Small intestine (tissue), 7 donors: Measurements from ENCODE around the gene AQR. TPM values are rescaled to one million over a fixed set of nuclear protein-coding genes. Genes with fewer than 3 reads are reported as not detected.

Experiments
- DNase-seq, 2 donors: peaks; one replicate each; pipeline versions ENCODE4 v3.0.0 to v3.0.0-alpha.2; 2013
- FAIRE-seq: peaks from 2 replicates; lab custom pipeline; 2012; peaks lifted over from hg19 to GRCh38; lab: Jason Lieb, UNC
- H3K27ac ChIP-seq, 3 donors: one replicate each; pipeline ENCODE4 v1.5.1; 2013; ENCODE audit warnings: low read length in 2 of 3, mild to moderate bottlenecking in 2 of 3, control low read depth in 1 of 3, inconsistent platforms in 1 of 3, low read depth in 1 of 3, moderate library complexity in 1 of 3
- H3K27me3 ChIP-seq, 3 donors: one replicate each; pipeline ENCODE4 v1.6.1; 2013; ENCODE audit warnings: low read length in 3 of 3, inconsistent platforms in 1 of 3; ENCODE audit not compliant: control insufficient read depth in 3 of 3, insufficient read depth in 3 of 3
- H3K36me3 ChIP-seq, 3 donors: one replicate each; pipeline ENCODE4 v1.6.1; 2013; ENCODE audit warnings: low read length in 3 of 3, inconsistent platforms in 1 of 3, low read depth in 1 of 3, mild to moderate bottlenecking in 1 of 3, moderate library complexity in 1 of 3; ENCODE audit not compliant: control insufficient read depth in 3 of 3, insufficient read depth in 2 of 3
- H3K4me1 ChIP-seq, 3 donors: one replicate each; pipeline ENCODE4 v1.6.1; 2013; ENCODE audit warnings: low read length in 2 of 3, inconsistent platforms in 1 of 3, low read depth in 1 of 3, mild to moderate bottlenecking in 1 of 3, moderate library complexity in 1 of 3; ENCODE audit not compliant: control insufficient read depth in 3 of 3, insufficient read depth in 2 of 3
- H3K4me3 ChIP-seq, 3 donors: one replicate each; pipeline ENCODE4 v1.5.1; 2013; ENCODE audit warnings: low read length in 3 of 3, control low read depth in 1 of 3, inconsistent platforms in 1 of 3, low read depth in 1 of 3, mild to moderate bottlenecking in 1 of 3, moderate library complexity in 1 of 3
- H3K9me3 ChIP-seq, 2 donors: one replicate each; pipeline ENCODE4 v1.6.1; 2013; ENCODE audit warnings: low read depth in 1 of 2, low read length in 1 of 2; ENCODE audit not compliant: control insufficient read depth in 2 of 2, insufficient read depth in 1 of 2
- WGBS, 3 donors: extraction: QIAGEN DNeasy Blood & Tissue Kit; methylation state at CpG; one replicate each; pipeline ENCODE4 v1.1.7; 2013; 5-methylcytosine and 5-hydroxymethylcytosine counted together
- polyA plus RNA-seq, 4 donors: library from polyadenylated mRNA; stranded (reverse) in 3 of 4; unstranded in 1 of 4; fragments of 200-250 nt in 3 of 4; fragments of 120-200 nt in 1 of 4; gene quantifications; one replicate each; pipeline versions ENCODE4 v1.2.1 to v1.2.3, GENCODE V29; 2013
- donor health status: healthy with polysubstance abuse.
- donor health status: control.
- donor health status: control.
- donor health status: Bipolar disorder and iron deficiency.
- donor health status: healthy.

AQR gene
- polyA plus RNA-seq, 4 donors: 6.8 to 26.5 (median 8.7) TPM

DNA sequence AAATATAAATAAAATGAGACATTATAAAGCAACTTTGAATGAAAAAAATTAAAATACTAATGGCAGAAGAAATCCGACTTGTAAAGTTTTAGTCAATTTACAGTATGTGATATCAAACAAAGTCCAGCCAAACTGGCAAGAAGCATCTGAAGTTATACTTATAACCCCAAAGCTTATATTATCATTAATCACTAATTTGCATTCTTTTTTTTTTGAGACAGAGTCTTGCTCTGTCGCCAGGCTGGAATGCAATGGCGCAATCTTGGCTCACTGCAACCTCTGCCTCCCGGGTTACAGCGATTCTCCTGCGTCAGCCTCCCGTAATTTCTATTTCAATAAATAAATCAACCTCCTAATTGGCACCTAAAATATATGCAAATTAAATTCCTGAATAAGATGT, 80.1 kb downstream of the AQR start:
- peak; percentile 23 for FAIRE-seq
- Histone ChIP-seq H3K27me3 (no peaks in the 10 kb centered on the region), H3K36me3 (peaks cover 10 to 17% (median 10%) of the 10 kb centered on the region in 3 donors), H3K4me3 (no peak overlapping the region), H3K4me1 (no peaks in the 10 kb centered on the region), H3K9me3 (peaks cover 0 to 8% of the 10 kb centered on the region in 2 donors), H3K27ac (no peak overlapping the region)
- no peak for DNase-seq
- WGBS, 3 donors: 87 to 94% (median 94%) methylated on average over 7 of the region's 7 CpGs

DNA sequence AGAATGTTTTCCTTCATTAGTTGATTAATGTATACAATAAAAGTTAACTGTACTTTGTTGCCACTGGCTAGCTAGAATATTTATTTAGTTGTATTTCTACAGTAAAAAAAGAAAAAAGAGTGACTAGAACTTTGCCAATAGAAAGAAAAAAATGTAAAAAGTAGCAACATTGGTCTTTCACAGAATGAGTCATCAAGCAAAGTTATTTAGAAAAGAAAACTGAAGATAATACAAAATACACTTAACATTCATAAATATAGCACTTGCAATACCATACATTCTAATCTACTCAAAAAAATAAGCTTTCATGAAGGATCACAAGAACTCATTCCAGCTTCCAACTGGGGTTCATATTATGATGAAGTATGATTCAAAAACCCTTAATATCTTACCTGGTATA, 83.4 kb downstream of the AQR start:
- Histone ChIP-seq H3K36me3 (peaks cover 5 to 14% (median 9%) of the 10 kb centered on the region in 3 donors), H3K27me3 (no peaks in the 10 kb centered on the region), H3K4me3 (no peak overlapping the region), H3K9me3 (no peaks in the 10 kb centered on the region), H3K27ac (no peak overlapping the region), H3K4me1 (no peaks in the 10 kb centered on the region)
- DNase-seq (no peak), FAIRE-seq (no peak)

DNA sequence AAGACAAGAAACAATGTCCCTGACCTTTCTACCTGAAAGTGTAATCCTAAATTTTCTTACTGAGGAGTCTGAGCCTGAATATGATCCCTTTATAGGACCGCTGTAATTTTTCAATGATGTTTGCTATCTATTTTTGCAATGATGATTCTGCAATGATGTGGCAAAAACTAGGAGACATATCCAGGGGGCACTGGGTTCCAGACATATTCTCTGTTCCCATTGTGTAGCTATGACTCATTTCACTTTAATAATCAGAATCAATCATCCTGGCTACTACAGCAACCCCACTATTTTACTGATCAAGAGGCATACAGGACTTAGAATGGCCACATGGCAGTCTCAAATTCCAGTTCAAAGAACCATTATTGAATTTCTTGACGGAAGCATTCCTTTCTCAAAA, 85.9 kb downstream of the AQR start:
- DNase-seq (no peak), FAIRE-seq (no peak)
- 95 to 100% (median 99%) methylated on average over 2 of the region's 2 CpGs for WGBS, 3 donors
- no peaks in the 10 kb centered on the region for H3K4me1 ChIP-seq
- H3K27me3 ChIP-seq: no peaks in the 10 kb centered on the region
- H3K27ac ChIP-seq: no peak overlapping the region
- H3K36me3 ChIP-seq: peaks cover 11 to 15% (median 12%) of the 10 kb centered on the region in 3 donors
- H3K9me3 ChIP-seq: no peaks in the 10 kb centered on the region
- no peak overlapping the region for H3K4me3 ChIP-seq

DNA sequence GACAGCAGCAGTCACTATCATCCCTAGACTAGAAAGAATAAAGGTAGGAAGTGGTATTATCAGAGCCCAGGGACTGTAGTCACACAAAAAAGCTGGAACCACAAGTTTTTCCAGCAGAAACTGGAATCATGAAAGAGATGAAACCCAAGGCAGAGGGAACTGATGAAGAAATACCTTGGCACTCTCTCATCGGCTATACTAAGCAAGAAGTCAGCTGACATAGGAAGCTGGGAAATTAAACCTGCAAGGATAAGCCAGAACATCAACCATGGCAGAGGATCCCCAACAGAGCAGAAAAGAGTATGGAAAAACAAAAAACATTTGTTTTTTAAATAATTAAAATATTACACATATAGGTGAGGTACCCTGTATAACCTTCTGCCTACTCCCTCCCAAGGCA, 86.5 kb downstream of the AQR start:
- H3K9me3 ChIP-seq: no peaks in the 10 kb centered on the region

DNA sequence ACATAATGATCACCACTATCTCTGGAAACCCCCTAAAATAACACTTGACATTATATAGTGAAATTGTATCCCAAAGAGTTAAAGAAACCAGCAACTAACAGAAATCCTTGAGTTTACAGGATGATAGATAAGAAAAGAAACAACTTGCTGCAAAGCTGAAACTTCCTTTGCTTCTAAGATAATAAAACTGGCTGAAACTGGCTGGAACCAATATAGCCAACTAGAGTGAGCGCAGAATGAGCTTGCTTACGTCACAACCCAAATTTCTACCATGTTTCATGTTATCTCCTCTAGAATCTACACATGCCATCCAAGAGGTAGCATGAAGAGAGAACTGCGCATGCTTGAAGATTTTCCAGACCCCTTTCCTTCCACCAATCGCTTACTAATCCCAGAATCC, 90.4 kb downstream of the AQR start:
- no peak overlapping the region for H3K4me3 ChIP-seq
- H3K4me1 ChIP-seq: no peaks in the 10 kb centered on the region
- H3K27ac ChIP-seq: no peak overlapping the region
- no peak for DNase-seq
- FAIRE-seq: no peak
- H3K27me3 ChIP-seq: no peaks in the 10 kb centered on the region
- peaks cover 11 to 18% (median 15%) of the 10 kb centered on the region in 3 donors for H3K36me3 ChIP-seq
- WGBS, 3 donors: 72 to 73% (median 72%) methylated on average over 4 of the region's 4 CpGs
- no peaks in the 10 kb centered on the region for H3K9me3 ChIP-seq

More for the DNA sequence above, 86.5 kb downstream of the AQR start:
- no peak for DNase-seq
- H3K27ac ChIP-seq: no peak overlapping the region
- H3K27me3 ChIP-seq: no peaks in the 10 kb centered on the region
- peaks cover 9 to 15% (median 11%) of the 10 kb centered on the region in 3 donors for H3K36me3 ChIP-seq
- H3K4me1 ChIP-seq: no peaks in the 10 kb centered on the region
- no peak overlapping the region for H3K4me3 ChIP-seq
- WGBS, 3 donors: 95 to 100% (median 100%) methylated on average over 1 of the region's 1 CpG
- FAIRE-seq: no peak

DNA sequence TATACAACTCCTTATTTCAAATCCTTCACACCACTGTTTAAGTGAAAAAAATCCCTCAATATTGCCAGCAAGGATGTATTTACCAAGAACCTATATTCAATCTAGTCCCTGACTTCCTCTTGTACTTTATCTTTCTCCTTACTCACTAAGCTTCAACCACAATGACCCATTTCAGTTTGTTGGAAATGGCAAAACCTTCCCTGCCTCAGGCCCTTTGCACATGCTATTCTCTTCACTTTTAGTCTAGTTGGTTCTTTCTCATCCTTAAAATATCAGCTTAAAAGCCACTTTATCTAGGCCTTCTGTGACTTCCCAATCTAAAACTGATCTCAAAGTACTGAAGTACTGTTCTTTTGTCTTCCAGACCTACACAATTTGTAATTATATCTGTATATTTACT, 92.9 kb downstream of the AQR start:
- DNase-seq (no peak), FAIRE-seq (no peak)
- H3K4me1 ChIP-seq: no peaks in the 10 kb centered on the region
- no peak overlapping the region for H3K27ac ChIP-seq
- H3K27me3 ChIP-seq: no peaks in the 10 kb centered on the region
- peaks cover 7 to 11% (median 10%) of the 10 kb centered on the region in 3 donors for H3K36me3 ChIP-seq
- no peaks in the 10 kb centered on the region for H3K9me3 ChIP-seq
- H3K4me3 ChIP-seq: no peak overlapping the region

DNA sequence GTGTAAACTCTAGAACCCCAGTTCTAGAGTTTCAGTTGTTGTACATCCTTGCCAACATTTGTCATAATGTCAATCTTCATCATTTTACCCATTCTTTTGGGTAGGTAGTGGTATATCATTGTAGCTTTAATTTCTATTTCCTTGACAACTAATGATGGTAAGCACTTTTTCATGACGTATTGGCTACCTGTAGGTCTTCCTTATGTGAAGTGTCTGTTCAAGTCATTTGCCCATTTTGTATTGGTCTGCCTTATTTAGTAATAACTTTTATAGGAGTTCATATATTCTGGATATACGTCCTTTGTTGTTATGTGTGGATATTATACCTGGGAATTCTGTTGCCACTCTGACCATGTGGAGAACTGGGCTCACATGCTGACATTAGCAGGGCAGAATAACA, 100.4 kb downstream of the AQR start:
- DNase-seq (no peak), FAIRE-seq (no peak)
- H3K4me1 ChIP-seq: no peaks in the 10 kb centered on the region
- H3K4me3 ChIP-seq: no peak overlapping the region
- peaks cover 0 to 3% of the 10 kb centered on the region in 2 donors for H3K9me3 ChIP-seq
- WGBS, 3 donors: 94 to 100% (median 95%) methylated on average over 2 of the region's 2 CpGs
- peaks cover 2 to 12% (median 7%) of the 10 kb centered on the region in 3 donors for H3K36me3 ChIP-seq
- no peak overlapping the region for H3K27ac ChIP-seq
- no peaks in the 10 kb centered on the region for H3K27me3 ChIP-seq

DNA sequence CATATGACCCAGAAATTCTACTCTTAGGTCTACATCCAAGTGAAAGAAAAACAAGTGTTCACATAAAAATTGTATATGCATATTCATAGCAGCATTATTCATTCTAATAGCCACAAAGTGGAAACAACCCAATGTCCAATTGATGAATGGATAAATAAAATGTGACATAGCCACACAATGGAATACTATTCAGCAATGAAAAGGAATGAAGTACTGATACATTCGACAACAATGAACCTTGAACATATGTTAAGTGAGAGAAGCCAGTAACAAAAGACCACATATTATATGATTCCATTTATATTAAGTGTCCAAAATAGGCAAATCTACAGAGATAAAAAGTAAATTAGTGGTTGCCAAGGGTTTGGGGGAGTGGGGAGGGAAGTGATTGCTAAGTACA, 104.0 kb downstream of the AQR start:
- Histone ChIP-seq H3K4me1 (no peaks in the 10 kb centered on the region), H3K27ac (no peak overlapping the region), H3K27me3 (no peaks in the 10 kb centered on the region), H3K36me3 (peaks cover 8 to 12% (median 8%) of the 10 kb centered on the region in 3 donors), H3K9me3 (no peaks in the 10 kb centered on the region), H3K4me3 (no peak overlapping the region)
- WGBS, 3 donors: 97 to 98% (median 97%) methylated on average over 1 of the region's 1 CpG
- no peak for FAIRE-seq
- no peak for DNase-seq

DNA sequence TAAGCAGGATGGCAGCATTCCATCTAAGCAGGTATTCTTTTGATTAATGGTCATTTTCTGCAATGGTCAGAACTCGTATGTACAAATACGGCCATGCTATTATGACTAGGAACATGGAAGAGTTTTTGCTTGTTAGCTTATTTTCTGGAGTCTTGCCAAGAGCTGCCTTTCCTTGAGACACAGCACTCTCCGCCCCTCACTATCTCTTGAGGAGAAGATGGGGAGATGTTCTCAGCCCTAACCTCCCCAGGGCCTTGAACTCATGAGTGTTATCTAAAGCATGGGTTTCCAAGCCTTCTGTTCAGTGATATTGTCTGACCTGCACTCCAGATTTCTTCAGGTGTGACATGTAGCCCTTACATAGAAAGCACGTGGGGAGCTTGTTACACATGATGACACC, 108.3 kb downstream of the AQR start:
- Histone ChIP-seq H3K36me3 (peaks cover 13 to 14% (median 14%) of the 10 kb centered on the region in 3 donors), H3K4me3 (no peak overlapping the region), H3K27me3 (no peaks in the 10 kb centered on the region), H3K4me1 (no peaks in the 10 kb centered on the region), H3K27ac (no peak overlapping the region), H3K9me3 (no peaks in the 10 kb centered on the region)
- 96 to 98% (median 98%) methylated on average over 4 of the region's 4 CpGs for WGBS, 3 donors
- no peak for FAIRE-seq
- no peak for DNase-seq
